Left forelimb (tissue), 1 donor: Measurements from ENCODE around the gene TRPC4.

Source experiments
- DNase-seq: peaks from one replicate; pipeline ENCODE4 v3.0.0-alpha.2; 2018; ENCODE audit warnings: low spot score

Gene TRPC4

DNA sequence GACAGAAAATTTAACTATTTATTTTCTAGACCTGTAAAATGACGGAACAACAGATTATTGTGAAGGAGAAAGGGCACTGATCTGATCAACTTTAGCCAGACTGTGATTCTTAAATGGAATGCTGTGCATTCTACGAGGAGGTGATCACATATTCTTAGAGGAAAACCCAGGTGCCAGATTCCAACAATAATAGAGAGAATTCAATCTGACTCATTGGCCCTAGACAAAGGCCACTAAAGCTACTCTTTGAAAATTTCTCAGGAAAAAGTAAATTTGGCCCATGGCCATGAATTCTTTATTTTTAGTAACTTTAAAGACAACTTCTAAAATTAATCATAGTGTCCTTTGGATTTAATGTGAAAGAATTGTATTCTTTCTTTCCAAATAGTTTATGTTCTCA lies 212.4 kb downstream of the TRPC4 start:
- DNase-seq = no peak

DNA sequence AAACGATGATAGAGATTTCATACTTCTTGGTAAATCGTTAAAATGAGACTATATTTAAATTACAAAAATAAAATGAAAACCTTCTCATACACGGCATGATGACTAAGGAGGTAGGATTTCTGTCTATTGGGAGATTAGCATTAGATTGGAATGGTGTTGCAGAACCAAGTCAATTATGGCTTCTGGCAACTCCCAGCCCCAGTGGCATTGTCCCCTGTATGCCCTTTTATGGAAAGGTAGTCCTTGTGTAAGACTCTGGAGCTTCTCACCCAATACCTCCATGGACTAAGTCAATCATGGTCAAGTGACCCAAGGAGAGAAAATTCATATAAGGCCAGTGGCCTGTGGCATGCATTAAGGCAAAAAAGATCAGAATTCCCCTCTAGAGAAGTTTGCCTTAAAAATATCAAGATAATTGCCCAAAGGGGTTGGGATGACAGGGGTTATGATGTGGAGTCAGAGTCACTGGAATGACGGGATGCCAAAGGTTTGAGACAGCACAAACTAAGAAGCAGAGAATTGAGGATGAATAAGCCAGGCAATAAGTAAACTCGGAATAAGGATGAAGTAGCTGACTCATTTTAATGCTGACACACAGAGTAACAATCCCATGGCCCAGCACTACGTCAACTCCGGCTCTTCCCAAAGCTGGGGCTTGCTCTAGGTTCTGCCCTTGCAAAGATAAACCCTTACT lies 213.2 kb downstream of the TRPC4 start:
- DNase-seq = no peak

DNA sequence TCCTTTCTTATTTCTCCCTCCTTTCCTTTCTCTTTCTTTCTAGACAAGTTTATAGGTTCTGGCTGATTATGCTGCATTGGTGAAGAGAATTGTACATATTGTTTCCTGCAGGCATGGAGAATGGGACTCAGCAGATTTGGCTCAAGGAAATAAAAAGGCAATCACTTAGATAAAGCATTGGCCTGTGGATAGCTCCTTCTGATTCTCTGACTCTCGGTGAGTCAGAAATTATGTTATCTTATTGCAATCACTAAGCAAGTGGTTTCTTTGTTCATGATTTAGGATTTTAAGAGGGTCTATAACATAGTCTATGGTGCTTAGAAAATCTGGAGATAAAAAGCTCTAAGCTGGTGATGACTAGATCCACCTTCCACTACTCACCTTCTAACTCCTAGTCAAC lies 217.0 kb downstream of the TRPC4 start:
- DNase-seq = no peak

GRCh38 chr13:37651891-37652290 lies 217.7 kb downstream of the TRPC4 start:
- no peak for DNase-seq

DNA sequence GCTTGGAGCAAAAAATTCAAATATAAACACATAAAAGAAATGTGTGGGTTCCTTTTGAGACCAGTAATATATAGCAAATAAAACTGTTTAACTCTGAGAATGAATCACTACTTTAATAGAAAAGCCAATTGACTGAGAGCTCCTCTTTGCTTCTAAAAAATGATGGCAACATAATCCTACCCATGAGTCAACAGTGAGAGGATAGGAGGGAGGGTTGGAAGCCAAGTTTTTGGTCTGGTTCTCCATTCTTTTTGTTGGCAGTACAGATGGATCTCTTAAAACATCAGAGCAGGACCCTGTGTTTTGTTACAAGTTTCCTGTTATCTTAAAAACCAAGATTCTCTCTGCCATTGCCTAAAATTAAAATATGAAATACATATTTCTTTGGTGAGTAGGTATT lies 221.0 kb downstream of the TRPC4 start:
- DNase-seq = no peak

GRCh38 chr13:37647031-37647650 lies 222.4 kb downstream of the TRPC4 start:
- no peak for DNase-seq

DNA sequence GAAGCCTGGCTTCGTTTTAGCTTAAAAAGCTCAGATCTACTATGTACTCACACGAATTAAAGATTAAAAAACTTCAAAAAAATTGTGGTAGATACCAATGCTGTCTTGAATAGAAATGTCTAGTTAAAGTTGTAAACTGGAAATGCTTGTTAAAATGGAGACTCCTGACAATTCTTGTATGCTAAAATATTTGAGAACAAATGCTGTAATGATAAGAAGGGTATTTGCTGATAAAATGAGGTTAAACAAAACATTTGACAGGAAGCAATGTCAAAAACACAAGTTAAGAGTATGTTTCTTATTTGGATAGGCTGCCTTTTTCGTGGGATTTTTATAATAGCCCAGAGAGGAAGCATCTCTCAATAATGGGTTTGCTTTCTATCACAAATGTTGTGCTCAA lies 223.0 kb downstream of the TRPC4 start:
- DNase-seq = no peak

GRCh38 chr13:37645181-37645740 lies 224.3 kb downstream of the TRPC4 start:
- no peak for DNase-seq

DNA sequence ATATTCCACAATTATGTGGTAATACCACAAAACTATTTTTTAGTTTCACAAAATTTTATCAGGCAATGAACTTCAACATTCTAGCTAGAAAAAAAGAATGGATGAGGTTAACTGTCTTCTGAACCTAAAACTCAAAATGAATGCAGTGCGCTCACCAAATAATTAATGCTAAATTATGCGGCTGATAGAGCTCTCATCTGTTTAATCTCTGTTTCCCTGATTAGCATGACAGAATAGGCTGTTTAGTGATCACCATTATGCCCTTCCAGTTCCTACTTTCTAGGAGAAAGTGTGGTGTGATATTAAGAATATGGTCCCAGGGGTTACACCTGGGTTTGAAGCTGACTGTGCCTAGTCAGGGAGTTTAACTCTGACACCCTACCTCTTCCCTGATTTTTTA lies 228.2 kb downstream of the TRPC4 start:
- no peak for DNase-seq

DNA sequence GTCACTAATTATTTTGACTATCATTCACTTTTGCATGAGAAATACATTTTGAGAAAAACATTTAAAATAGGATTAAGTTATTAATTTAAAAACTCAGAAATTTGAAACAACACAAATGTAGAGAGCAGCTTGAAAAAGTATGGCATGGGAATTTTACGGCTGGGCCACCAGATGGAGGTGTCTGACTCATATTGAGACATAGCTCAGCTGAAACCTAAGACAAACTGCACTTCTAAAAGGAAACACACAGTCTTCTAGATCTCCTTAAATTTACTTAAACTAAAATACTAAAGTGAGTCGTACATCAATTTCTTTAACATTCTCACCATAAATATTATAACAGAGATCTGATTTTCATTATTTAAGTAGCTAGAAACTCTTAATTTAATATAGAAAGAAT lies 229.1 kb downstream of the TRPC4 start:
- no peak for DNase-seq

DNA sequence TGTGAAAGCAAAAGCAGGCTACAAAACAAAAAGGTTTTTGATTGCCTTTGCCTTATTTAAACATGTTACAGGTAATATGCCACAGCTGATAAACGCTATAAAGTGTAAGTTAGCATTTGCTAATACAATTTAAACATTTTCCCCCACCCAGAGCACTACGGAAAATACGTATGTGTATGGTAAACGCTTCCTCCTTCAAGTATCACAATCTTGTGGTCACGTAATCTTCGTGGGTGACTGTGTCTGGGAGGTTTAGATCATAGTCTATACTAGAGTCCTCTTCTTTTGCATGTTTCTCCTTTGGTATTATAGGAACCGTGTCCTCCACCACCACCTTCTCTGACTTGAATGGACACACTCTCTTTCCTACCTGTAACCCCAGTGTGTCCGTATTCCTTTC lies 232.9 kb downstream of the TRPC4 start:
- no peak for DNase-seq

- DNase-seq = no peak
These were observed 237.3 kb downstream of the TRPC4 start for GRCh38 chr13:37632294-37632693.

DNA sequence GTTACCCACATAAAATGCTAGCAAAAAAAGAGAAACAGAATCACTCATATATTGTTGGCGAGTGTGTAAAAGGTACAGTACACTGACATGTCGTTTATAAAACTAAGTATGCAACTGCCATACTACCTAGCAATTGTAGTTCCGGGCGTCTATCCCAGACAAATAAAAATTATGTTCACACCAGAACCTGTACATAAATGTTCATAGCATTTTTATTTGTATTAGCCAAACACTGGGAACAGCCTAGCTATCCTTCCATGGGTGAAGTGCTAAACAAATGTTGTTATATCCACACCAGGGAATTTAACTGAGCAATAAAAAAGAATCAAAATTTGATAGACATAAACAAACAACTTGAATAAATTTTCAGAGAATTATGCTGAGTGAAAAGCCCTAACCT lies 242.1 kb downstream of the TRPC4 start:
- DNase-seq = no peak

DNA sequence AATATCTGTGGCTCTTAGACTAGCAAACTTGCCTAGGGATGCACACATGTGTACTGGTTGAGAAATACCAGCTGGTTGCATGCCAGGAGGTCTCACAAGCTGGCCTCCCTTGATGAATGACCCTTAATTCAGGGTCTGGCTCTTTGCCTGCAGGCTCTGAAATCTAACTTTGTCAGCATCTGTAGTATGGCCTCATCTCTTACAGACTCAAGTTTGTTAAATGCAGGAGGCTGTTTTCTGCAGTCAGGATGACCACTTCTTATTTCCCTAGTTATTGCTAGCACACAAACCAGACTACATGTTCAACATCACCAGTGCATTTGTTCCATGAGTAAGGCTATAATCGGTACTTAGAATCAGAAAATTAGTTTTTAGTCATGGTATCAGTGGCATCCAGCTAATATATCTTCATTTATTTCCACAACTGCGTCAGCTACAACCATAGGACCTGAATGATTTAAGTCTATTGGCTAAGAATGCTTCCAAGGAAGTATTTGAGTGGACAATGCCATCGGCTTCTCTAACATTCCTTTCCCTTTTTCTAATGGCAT lies 247.7 kb downstream of the TRPC4 start:
- no peak for DNase-seq

- DNase-seq = no peak
These were observed 251.0 kb downstream of the TRPC4 start for GRCh38 chr13:37618554-37618953.

DNA sequence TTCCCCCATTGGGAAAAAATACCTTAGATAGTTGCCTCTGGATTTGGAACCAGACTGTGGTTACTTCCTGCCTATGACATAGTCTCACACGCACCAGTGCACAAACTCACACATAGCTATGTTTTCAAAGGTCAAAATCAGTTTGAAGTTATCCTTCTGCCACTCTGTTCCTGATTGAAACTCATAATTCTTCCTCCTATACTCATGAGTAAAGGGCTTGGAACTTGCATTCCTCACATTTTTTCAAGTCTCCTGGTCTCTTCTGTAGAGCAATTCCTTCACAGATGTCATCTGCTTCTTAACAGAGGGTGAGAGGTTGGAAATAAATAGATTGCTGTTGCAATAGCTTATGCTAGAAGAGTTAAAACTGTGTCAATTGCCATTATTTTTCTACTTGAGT lies 252.4 kb downstream of the TRPC4 start:
- DNase-seq = no peak

GRCh38 chr13:37616131-37616530 lies 253.4 kb downstream of the TRPC4 start:
- no peak for DNase-seq

GRCh38 chr13:37615276-37615675 lies 254.3 kb downstream of the TRPC4 start:
- DNase-seq = no peak

DNA sequence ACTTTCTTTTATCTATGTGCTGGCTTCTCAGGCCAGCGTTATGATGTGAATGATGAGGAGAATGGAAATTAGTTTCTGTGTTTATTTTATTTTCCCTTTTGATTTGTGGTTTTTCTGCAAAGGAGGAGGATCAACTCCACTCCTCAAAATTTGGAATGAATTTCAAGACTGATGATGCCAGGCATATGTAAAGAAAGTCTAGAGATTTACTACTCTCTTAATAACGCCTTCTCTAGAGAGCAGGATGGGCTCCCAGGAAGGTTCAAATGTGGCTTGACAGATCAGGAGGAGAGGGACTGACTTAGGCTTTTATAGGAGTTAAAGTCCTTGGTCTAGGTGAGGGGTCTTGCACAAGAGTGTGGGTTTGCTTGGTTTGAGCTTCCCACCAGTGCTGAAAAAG lies 255.9 kb downstream of the TRPC4 start:
- DNase-seq = no peak

DNA sequence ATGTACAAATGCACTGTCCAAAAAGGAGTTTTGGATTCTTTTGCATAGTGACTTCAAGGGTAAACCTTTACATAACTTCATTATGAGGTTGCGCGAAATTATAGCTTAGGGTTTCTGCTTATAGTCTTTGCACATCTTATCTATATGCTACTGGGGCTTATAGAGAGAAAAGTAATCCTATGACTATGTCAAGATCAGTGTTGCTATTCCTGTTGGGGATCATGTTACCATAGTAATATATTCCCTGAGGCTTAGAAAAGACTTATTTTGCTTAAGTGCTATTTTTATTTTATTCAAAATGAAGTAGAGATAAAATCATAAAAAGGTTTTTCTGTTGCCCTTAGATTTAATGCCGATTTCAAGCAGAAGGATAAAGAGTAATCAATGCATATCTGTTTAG lies 256.3 kb downstream of the TRPC4 start:
- DNase-seq = no peak

DNA sequence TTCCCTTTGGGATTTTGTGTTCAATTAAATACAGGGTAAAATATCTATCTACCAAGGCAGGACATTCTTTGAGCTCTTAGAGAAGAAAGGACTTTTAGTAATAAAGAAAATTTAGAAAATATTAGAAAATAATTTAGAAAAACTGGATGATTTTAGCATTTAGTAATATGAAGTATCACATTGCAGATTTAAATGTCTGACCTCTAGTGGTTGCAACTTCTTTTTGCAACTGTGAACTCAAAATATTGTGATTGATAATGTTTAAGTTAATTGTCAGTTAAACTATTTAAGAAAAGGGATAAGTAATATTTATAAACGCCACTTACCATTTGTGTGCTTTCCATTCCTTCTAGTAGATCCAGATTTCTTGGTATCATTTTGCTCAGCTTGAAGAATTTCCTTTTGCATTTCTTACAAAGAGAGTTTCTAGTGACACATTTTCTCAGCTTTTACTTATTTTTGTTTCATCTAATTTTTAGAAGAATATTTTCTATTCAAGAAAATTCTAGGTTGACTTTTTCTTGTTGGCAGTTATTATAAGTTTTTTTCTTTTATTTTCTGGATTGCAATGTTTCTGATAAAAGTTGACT lies 260.7 kb downstream of the TRPC4 start:
- no peak for DNase-seq

DNA sequence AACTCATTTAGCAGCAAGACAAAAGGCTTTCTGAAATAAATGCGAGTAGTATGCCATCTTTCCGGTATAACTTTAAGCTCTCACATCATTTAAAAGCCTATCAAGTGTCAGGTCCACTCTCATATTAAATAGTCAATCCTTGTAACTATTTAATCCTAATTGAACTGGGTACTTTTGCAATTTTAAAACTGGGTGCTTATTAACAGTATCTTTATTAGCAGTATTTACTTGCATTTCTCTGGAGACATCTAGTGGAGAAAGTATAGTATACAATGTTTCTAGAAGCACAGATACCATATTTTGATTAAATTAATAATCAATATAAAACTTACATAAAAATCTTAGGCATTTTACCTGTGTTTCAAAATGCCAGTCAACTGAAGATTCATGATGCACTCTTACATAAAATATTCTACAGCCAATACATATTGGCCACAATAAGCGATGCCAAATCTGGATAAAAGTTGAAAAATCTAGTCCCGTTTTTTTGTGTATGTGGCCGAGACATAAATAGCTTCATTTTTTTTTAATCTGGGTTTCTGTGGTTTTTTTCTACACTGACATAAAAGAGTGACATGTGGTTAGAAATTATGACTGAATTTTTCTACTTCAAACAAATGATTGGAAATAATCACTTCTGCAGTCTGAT lies 266.7 kb downstream of the TRPC4 start:
- no peak for DNase-seq
